KOPT-K1 (cell line): ENCODE results near the gene MARCKS.
"Not testable (repeated sequence)": the region's sequence is repeated elsewhere in the genome, so short reads cannot be mapped to it uniquely, and the experiment has no call there.

Source experiments
- H3K27ac ChIP-seq: fragments of 200-600 bp; sonication (generic); 2 replicates; pipeline ENCODE4 v1.5.1; 2016; ENCODE audit warnings: antibody characterized with exemption, mild to moderate bottlenecking, low read depth, low read length; ENCODE audit not compliant: poor library complexity, severe bottlenecking
- H3K36me3 ChIP-seq: fragments of 200-600 bp; sonication (generic); 2 replicates; pipeline ENCODE4 v1.5.1; 2017; ENCODE audit warnings: antibody characterized with exemption, mild to moderate bottlenecking, low read length, moderate library complexity; ENCODE audit not compliant: insufficient read depth
- H3K9me3 ChIP-seq: fragments of 200-600 bp; sonication (generic); 2 replicates; pipeline ENCODE4 v1.5.1; 2017; ENCODE audit warnings: antibody characterized with exemption, low read length, mild to moderate bottlenecking; ENCODE audit not compliant: insufficient read depth, poor library complexity, severe bottlenecking

MARCKS gene

DNA sequence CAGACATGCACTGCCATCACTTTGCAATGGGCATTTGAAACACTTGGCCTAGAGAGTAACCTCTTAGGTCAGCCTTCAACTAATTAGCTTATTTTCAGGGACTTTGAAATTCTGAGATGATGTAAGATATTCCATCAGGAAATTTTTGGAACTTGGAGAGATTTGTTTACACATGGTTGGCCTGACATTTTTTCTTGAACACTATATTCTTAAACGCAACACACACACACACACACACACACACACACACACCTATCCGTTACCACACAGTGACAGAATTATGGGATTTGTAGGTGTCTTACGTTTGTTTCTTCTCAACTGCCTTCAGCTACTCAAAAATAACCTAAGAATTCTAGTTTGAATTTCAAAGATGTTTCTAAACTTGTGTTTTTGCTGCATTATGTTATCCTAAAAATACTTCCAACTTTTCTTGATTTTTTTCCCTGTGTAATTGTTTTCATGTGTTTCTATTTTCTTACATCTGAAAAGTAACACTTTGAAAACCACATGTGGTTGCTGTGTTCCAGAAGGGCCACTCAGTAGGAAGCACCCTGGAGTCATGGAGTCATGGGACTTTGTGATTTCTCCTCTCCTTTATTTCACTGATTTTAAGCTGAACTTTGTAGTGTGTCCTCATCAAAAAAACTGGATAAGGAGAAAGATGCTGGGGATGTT, 31.9 kb downstream of the MARCKS start:
- Histone ChIP-seq H3K36me3 (no peaks in the 10 kb centered on the region), H3K9me3 (no peaks in the 10 kb centered on the region), H3K27ac (no peak overlapping the region)

- no peak overlapping the region for H3K27ac ChIP-seq
- H3K9me3 ChIP-seq: no peaks in the 10 kb centered on the region
- no peaks in the 10 kb centered on the region for H3K36me3 ChIP-seq
Measured at GRCh38 chr6:113893451-113893850, 36.3 kb downstream of the MARCKS start.

- H3K27ac ChIP-seq: no peak overlapping the region
- H3K36me3 ChIP-seq: no peaks in the 10 kb centered on the region
- H3K9me3 ChIP-seq: no peaks in the 10 kb centered on the region
Measured at GRCh38 chr6:113893866-113894265, 36.7 kb downstream of the MARCKS start.

- Histone ChIP-seq H3K36me3 (no peaks in the 10 kb centered on the region), H3K9me3 (no peaks in the 10 kb centered on the region), H3K27ac (no peak overlapping the region)
Measured at GRCh38 chr6:113894712-113895674, 37.8 kb downstream of the MARCKS start.

- Histone ChIP-seq H3K36me3 (no peaks in the 10 kb centered on the region), H3K27ac (no peak overlapping the region), H3K9me3 (no peaks in the 10 kb centered on the region)
Measured at GRCh38 chr6:113901482-113901881, 44.3 kb downstream of the MARCKS start.

DNA sequence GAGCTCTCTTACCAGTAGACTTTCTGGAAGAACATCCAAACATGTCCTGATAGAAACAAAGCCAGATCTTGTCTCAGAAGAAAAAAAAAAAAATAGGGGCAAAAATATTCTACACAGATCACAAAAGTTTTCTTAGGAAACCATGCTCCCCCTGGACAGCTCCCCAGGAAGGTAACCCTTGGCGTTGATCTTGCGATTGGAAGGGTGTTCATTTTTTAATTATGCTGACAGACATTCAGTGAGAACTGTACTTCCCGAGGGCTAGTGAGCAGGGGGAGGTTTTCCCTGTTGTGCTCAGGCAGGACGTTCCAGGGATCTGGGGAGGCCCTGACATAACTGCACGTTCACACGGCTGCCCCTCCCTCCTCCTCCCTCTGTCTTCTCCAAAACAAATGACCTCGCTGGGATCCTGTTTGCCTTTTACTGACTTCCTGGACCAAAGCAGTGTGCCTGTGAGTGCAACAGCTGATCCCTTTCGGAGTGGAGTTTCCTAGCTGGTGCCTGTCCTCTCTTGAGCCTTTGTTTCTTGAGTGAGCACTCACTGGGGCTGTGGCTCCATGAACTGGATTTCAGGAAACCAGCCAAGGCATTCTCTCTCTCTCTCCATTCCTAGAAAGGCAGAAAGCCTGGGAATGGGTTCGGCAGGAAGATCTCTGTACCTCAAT, 46.7 kb downstream of the MARCKS start:
- Histone ChIP-seq H3K36me3 (no peaks in the 10 kb centered on the region), H3K9me3 (no peaks in the 10 kb centered on the region), H3K27ac (no peak overlapping the region)

- no peak overlapping the region for H3K27ac ChIP-seq
- no peaks in the 10 kb centered on the region for H3K9me3 ChIP-seq
- no peaks in the 10 kb centered on the region for H3K36me3 ChIP-seq
Measured at GRCh38 chr6:113907102-113907815, 50.1 kb downstream of the MARCKS start.

GRCh38 chr6:113908801-113909200, 51.7 kb downstream of the MARCKS start:
- Histone ChIP-seq H3K27ac (no peak overlapping the region), H3K36me3 (no peaks in the 10 kb centered on the region), H3K9me3 (no peaks in the 10 kb centered on the region)

GRCh38 chr6:113909224-113909856, 52.2 kb downstream of the MARCKS start:
- no peaks in the 10 kb centered on the region for H3K36me3 ChIP-seq
- H3K27ac ChIP-seq: no peak overlapping the region
- H3K9me3 ChIP-seq: no peaks in the 10 kb centered on the region

DNA sequence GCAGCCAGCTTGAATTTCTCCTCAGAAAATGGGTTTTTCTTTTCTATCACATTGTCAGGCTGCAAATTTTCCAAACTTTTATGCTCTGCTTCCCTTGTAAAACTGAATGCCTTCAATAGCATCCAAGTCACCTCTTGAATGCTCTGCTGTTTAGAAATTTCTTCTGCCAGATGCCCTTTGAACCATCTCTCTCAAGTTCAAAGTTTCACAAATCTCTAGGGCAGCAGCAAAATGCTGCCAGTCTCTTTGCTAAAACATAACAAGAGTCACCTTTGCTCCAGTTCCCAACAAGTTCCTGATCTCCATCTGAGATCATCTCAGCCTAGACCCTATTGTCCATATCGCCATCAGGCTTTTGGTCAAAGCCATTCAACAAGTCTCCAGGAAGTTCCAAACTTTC, 53.1 kb downstream of the MARCKS start:
- H3K36me3 ChIP-seq, H3K9me3 ChIP-seq, H3K27ac ChIP-seq: not testable (repeated sequence)
